Measurements from ENCODE around the gene ARL15.

- TF ChIP-seq CTCF (IDR thresholded peaks at IDR 0.05 in 2 of 3, conservative IDR thresholded peaks at IDR 0.05 in 1 of 3; ENCODE audit: insufficient read depth in 2 of 3, low read depth in 1 of 3, low read length in 3 of 3) (no peak), EZH2 (IDR thresholded peaks at IDR 0.05; ENCODE audit: borderline replicate concordance, low read depth, low read length) (no peak), CBX8 (IDR thresholded peaks at IDR 0.05; ENCODE audit: borderline replicate concordance, extremely low read depth, low read depth, low read length, poor library complexity, severe bottlenecking) (no peak), RFX5 (IDR thresholded peaks at IDR 0.05; ENCODE audit: low read depth, low read length) (no peak), KLF16 (IDR thresholded peaks at IDR 0.05) (no peak), ZNF398 (CRISPR knock-in tag; IDR thresholded peaks at IDR 0.05) (no peak), SMARCA4 (IDR thresholded peaks at IDR 0.05) (peak; percentile 89), JUND (IDR thresholded peaks at IDR 0.05; ENCODE audit: borderline replicate concordance, low read depth, low read length) (peak; percentile 24; the same call in 1 of the 2 replicates), JUND (tag; IDR thresholded peaks at IDR 0.05; ENCODE audit: borderline replicate concordance, low read depth, low read length) (no peak), EP300 (IDR thresholded peaks at IDR 0.05; ENCODE audit: low read length) (peak; percentile 62), TEAD2 (tag; IDR thresholded peaks at IDR 0.05) (no peak), ZFX (CRISPR knock-in tag; IDR thresholded peaks at IDR 0.05) (no peak), CREB1 (IDR thresholded peaks at IDR 0.05) (no peak), CREB1 (CRISPR knock-in tag; IDR thresholded peaks at IDR 0.05) (no peak)
Observed at GRCh38 chr5:54278036-54278830, 32.1 kb downstream of the ARL15 start.

Measured in K562 (cell line).